ENCODE results near the gene MOK.

MOK gene

DNA sequence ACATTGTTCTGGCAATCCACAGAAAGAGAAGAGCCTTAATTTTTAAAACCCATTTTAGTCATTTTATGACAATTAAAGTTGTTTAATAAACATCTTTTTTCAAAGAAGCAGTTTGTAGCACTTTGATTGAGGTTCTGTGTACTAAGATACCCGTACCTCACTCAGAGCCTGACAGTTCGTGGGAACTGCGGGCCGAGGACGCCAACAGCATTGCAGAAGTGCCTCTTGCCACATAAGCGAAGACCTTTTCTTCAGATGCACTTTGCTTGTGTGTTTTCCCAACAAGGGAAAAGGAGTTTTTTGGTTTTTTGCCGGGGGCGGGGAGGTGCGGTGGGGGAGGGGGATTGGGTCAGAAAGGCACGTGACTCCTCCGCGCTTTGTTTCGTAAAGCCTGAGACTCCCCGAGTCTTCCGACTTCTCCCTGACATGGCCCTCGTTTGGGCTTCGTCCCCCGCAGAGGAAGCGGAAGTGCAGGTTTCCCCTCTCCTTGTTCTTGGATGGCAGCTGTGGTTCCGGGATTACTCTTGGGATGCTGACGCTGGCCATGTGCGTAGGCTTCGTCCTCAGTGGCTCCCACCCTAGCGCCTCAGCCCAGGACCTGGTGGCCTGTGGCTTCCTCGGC lies 94.4 kb downstream of the MOK start:
- FAIRE-seq (no peak), DNase-seq (ENCODE audit: insufficient read length, low spot score) (no peak)

DNA sequence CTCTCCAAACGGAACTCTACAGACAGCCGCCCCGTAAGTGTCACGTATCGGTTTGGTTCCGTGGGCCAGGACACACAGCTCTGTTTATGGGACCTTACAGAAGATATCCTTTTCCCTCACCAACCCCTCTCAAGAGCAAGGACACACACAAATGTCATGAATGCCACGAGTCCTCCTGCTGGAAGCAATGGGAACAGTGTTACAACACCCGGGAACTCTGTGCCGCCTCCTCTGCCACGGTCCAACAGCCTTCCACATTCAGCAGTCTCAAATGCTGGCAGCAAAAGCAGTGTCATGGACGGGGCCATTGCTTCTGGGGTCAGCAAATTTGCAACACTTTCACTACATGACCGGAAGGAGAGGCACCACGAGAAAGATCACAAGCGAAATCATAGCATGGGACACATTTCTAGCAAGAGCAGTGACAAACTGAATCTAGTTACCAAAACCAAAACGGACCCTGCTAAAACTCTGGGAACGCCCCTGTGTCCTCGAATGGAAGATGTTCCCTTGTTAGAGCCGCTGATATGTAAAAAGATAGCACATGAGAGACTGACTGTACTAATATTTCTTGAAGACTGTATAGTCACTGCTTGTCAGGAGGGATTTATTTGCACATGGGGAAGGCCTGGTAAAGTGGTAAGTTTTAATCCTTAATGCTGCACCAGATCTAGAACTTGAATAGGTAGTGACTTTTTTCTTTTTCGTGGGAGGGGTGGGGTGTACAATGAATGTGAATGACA lies 95.6 kb downstream of the MOK start:
- FAIRE-seq (peak; percentile 26), DNase-seq (ENCODE audit: insufficient read length, low spot score) (peak; percentile 18)

DNA sequence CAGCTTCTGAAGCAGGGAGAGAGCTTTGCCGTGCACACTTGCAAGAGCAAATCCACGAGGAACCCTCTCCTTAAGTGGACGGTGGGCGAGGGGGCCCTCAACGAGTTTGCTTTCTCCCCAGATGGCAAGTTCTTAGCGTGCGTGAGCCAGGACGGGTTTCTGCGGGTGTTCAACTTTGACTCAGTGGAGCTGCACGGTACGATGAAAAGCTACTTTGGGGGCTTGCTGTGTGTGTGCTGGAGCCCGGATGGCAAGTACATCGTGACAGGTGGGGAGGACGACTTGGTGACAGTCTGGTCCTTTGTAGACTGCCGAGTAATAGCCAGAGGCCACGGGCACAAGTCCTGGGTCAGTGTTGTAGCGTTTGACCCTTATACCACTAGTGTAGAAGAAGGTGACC lies 96.2 kb downstream of the MOK start:
- FAIRE-seq, result no peak

DNA sequence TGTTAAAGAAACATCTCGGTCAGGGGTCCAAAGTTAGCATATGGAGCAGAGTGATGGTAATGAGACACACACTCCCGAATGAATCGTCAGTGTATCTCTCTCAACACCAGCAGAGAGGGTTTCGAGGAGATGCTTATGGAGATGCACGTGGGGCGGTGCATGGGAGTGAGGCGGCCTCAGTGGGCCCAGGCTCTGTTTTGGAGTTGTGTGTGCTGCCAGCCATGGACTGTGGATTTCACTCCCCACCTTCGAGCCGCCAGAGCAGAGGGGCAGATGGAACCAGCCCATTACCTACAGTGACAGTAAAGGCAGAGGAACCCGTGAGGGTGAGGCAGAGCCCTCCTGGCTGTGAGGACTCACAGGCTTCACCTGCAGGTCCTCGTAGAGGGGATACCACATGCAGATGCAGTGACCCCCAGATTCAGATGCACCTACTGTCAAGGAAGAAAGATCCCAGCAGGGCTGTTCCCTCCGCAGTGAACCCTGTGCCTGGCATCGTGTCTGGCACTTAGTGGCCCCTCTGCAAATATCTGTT lies 97.1 kb downstream of the MOK start:
- FAIRE-seq, result no peak
- no peak for DNase-seq (ENCODE audit: insufficient read length, low spot score)

More for the DNA sequence above, 96.2 kb downstream of the MOK start:
- DNase-seq (ENCODE audit: insufficient read length, low spot score), result no peak

DNA sequence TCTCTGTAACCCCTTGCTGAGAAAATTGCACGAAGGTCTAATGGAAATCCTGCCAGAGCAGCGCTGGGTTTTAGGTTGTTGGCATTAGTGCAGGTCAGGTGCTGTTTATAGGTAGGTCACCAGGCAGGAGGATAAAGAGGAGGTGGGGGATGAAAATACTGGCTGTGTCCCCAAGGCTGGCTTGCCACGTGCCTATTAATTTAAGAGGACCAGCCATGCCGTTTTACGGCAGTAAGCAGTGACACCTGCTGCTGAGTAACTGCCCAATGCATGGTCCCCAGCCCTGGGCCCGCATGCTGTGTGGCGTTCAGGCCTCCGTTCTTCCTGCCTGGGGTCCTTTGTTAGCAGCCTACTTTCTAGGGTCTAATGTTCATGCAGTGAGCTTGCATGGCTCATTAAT lies 98.0 kb downstream of the MOK start:
- FAIRE-seq (no peak), DNase-seq (ENCODE audit: insufficient read length, low spot score) (no peak)

GRCh38 chr14:102205560-102205959 lies 99.4 kb downstream of the MOK start:
- DNase-seq (ENCODE audit: insufficient read length, low spot score) (no peak), FAIRE-seq (no peak)

- no peak for DNase-seq (ENCODE audit: insufficient read length, low spot score)
- no peak for FAIRE-seq
These were observed 101.6 kb downstream of the MOK start for GRCh38 chr14:102203382-102203781.

DNA sequence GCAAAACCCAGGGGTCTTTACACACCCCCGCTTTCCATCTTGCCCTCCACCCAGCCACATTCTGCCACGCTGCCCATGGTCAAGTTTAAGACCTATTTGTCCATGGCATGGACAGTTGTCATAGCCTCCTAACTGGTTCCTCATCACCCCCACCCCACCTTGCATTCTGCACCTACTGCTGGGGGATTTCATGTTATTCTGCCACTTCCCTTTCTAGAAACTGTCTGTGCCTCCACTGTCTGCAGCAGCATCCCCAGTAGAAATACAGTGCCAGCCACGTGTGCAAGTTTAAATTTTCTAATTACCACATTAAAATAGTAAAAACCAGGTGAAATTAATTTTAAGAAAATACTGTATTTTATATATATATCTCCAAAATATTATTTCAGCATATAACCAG lies 102.0 kb downstream of the MOK start:
- FAIRE-seq (no peak), DNase-seq (ENCODE audit: insufficient read length, low spot score) (no peak)

DNA sequence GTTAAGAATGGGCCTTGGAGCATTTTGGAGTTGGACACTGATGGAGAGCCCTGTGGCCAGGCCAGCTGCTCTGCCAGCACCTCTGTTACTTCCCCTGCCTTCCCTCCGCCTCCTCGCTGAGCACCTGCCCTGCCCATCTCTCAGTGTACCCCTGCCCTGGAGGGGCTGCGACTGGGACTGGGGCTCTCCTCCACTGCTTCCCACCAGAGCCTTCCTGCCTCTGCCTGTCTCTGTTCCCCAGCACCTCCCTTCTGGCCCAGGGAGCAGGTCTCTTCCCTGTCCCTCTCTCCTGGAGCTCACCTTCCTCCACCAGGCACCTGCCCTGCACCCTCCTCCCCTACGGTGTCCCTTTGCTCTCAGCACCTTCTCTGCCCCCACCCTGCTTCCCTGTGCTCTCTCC lies 103.2 kb downstream of the MOK start:
- FAIRE-seq (no peak), DNase-seq (ENCODE audit: insufficient read length, low spot score) (no peak)

DNA sequence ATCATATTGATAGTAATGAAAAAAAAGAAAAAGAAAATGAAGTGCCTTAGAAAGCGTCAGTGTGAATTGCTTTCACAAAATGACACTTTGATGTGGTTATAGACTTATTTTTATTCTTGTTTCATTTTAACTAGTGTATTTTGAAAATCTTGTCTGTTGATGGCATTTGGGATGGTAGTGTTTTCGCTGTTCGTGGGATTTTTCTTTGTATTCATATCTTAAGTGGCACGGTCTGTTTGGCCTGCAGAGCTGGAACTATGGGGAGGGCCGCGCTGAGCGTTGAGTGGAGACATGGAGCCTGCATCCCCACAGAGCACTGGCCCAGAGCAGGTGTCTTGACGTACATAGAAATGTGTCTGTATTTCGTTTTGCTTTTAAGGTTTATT lies 103.6 kb downstream of the MOK start:
- FAIRE-seq (no peak), DNase-seq (ENCODE audit: insufficient read length, low spot score) (no peak)

DNA sequence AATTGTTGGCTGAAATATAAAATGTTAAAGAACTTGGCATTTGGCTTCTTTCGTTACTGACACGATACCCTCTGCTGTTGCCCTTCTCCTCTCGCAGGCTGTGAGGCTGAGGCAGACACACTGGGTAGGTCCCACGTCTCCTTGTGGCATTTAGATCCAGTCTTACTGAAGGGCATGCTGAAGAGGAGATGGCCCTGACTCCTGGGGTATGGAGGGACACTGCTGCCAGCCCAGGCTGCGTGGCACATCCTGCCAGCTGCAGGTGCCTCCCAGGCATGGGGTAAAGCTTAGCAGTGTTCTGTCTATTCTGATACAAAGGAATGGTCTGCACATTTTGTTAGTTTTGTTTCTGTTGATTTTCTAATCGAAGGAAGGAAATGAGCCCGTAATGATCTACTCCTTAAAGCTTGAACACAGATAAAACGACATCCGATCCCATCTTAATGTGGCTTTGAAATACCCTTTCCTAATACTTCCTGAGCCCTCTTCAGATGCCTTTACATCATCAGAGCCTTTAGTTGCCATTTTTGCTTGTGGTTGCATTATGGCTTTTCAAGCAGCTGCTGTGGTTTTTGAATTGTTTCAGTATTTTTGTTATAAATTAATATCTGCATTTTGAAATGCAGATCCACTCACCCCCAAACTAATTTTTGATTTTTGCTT lies 104.1 kb downstream of the MOK start:
- DNase-seq (ENCODE audit: insufficient read length, low spot score) (no peak), FAIRE-seq (no peak)

GRCh38 chr14:102197317-102197853 lies 107.6 kb downstream of the MOK start:
- DNase-seq (ENCODE audit: insufficient read length, low spot score) (no peak), FAIRE-seq (no peak)

DNA sequence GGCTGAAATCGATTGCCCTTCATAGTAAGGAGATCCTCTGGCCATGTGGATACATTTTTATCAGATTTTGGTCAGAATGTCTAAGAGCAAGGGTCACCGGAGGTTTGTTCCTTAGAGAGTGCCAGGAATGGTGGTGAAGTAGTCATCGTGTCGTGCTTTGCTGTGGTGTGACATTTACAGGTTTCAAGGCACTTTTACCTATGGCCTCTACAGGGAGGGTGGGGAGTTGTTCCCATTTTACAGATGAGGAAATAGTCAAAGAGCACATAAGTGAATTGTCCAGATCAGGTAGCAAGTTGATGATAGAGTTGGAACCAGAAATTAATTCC lies 108.1 kb downstream of the MOK start:
- DNase-seq (ENCODE audit: insufficient read length, low spot score), result no peak
- no peak for FAIRE-seq

DNA sequence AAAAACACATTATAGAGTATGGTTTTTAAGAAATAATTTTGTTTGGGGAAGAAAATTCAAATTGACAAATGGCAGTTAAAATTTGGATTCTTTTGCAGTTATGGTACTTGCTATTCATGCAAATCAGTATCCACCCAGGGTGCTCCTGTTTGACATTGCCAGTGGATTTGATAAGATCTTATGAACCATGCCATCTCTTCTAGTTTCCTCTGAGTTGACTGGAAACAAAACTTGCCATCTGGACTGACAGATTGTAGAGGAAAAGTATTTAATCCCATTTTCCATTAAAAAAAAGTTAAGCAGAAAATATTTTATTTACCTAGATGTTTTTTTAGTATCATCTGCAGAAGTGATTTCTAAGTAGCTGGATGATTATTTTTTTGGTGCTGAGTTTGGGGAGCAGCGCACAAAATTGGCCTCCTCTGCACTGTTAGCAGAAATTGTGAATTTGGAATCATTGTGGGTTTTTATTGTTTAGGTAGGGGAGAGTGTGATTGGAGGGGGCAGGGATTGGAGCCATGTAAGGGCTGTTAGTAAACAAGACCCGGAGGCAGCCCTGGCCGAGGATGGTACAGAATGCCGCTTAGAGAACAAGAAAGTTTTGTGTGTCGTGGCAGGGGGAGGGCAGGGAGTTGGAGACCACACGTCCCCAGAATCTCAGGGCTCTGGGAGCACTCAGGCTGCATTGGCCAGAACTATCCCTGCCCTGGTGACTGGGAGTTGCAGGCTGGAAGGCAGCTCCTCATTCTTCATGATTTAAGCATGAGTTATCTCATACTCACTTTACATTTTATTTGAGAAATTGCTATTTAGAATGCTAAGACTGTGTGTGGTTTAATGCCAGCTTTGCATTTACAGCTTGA lies 108.7 kb downstream of the MOK start:
- DNase-seq (ENCODE audit: insufficient read length, low spot score) (no peak), FAIRE-seq (no peak)

- no peak for DNase-seq (ENCODE audit: insufficient read length, low spot score)
- FAIRE-seq, result no peak
These were observed 109.5 kb downstream of the MOK start for GRCh38 chr14:102195446-102195845.

- DNase-seq (ENCODE audit: insufficient read length, low spot score), result no peak
- FAIRE-seq, result no peak
These were observed 110.1 kb downstream of the MOK start for GRCh38 chr14:102194856-102195255.

DNA sequence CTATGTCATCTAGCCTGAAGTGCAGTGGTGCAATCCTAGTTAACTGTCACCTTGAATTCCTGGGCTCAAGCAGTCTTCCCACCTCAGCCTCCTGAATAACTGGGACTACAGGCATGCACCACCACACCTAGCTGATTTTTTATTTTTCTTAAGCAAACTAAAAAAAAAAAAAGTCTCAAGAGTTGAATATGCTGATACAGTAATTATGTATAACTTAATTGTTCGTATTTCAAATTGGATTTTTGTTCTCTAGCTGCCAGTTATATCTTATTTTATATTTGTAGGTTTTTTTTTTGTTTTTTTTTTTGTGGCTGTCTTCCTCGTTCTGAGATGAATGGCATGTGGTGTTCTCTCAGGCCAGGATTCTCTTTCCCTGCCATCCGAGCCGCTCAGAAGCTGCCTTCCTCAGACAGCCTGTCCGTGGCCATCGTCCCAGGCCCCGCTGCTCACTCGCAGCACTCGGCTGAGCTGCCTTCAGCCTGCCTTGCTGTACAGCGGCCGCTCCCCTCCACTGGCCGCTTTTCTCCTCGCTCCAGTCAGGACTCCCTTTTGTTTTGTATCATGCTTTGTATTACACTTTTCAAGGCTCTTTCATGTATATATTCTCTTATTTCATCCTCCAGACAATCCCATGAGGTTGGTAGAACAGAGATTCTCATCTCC lies 112.0 kb downstream of the MOK start:
- DNase-seq (ENCODE audit: insufficient read length, low spot score) (no peak), FAIRE-seq (no peak)

- no peak for DNase-seq (ENCODE audit: insufficient read length, low spot score)
These were observed 115.1 kb downstream of the MOK start for GRCh38 chr14:102189874-102190273.

DNA sequence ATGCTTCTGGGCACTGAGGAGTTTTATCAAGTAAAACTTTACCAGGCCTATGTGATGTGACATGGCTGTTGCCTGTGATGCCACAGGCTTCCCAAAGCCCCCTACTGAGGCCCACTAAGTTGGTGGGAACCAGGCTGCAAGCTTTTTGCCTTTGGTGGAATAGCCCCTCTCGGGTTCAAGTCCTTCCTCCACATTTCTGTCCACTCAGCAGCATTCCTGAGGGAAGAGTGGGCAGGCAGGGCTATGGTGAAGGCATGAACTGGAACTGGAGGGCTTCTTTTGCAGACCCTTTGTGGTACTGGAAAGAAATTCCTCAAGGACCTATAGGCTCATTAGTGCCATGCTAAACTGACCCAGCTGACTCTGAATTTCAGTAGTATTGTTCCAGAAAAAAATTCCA lies 116.8 kb downstream of the MOK start:
- FAIRE-seq (no peak), DNase-seq (ENCODE audit: insufficient read length, low spot score) (no peak)

More at GRCh38 chr14:102189874-102190273, 115.1 kb downstream of the MOK start:
- FAIRE-seq, result no peak

- DNase-seq (ENCODE audit: insufficient read length, low spot score) (no peak), FAIRE-seq (no peak)
These were observed 117.4 kb downstream of the MOK start for GRCh38 chr14:102187568-102188001.

Measured in HTR-8/SVneo (cell line).